Body of pancreas (tissue), 4 donors: Measurements from ENCODE around the gene IER5L.

Source experiments
- CTCF ChIP-seq, 7 experiments: fragments of 450-650 bp in 4 of 7; fragments of 200-600 bp in 3 of 7; sonication (generic) in 3 of 7; IDR thresholded peaks; one replicate each; pipeline ENCODE4 v1.5.1; 2016 to 2019; ENCODE audit warnings: antibody characterized with exemption in 7 of 7
- POLR2A ChIP-seq, 3 donors: fragments of 450-650 bp; IDR thresholded peaks; one replicate each; pipeline ENCODE4 v1.6.1; 2016; ENCODE audit warnings: antibody characterized with exemption in 3 of 3, mild to moderate bottlenecking in 2 of 3

GRCh38 chr9:129130791-129131190 lies 47.3 kb downstream of the IER5L start:
- no peak for TF ChIP-seq CTCF (IDR thresholded peaks at IDR 0.05)
- TF ChIP-seq POLR2A (IDR thresholded peaks at IDR 0.05) = no peak
